K562 (cell line): ENCODE measurements around the gene OR2D2. TPM values are rescaled to one million over a fixed set of nuclear protein-coding genes. Genes with fewer than 3 reads are reported as not detected.
A peak's percentile ranks its signal among the peaks of the same experiment; 100 is the strongest.

ENCODE experiments used
- ARID2 ChIP-seq: fragments of 450-650 bp; IDR thresholded peaks from 2 replicates; pipeline ENCODE4 v1.6.1; 2017; ENCODE audit warnings: antibody characterized with exemption, mild to moderate bottlenecking
- CBX8 ChIP-seq: fragments of 200-600 bp; sonication (generic); IDR thresholded peaks from 2 replicates; pipeline ENCODE4 v1.6.1; 2012; ENCODE audit warnings: borderline replicate concordance, mixed run types, low read depth, mild to moderate bottlenecking, moderate library complexity, mixed read lengths, low read length, control low read depth, inconsistent platforms; ENCODE audit not compliant: poor library complexity, severe bottlenecking; ENCODE audit errors: extremely low read depth
- CLOCK ChIP-seq: fragments of 250-450 bp; sonication (Bioruptor Pico); IDR thresholded peaks from 2 replicates; pipeline ENCODE4 v1.4.0; 2020; ENCODE audit warnings: mild to moderate bottlenecking, moderate library complexity, borderline replicate concordance
- E2F3 ChIP-seq: fragments of 250-450 bp; sonication (Bioruptor Pico); IDR thresholded peaks from 2 replicates; pipeline ENCODE4 v1.4.0; 2020; ENCODE audit warnings: mild to moderate bottlenecking
- FOS ChIP-seq: IDR thresholded peaks from 3 replicates; pipeline ENCODE4 v1.6.1; 2011; ENCODE audit not compliant: insufficient read length; ENCODE audit errors: extremely low read depth
- FOXP4 ChIP-seq: sonication (generic); formaldehyde crosslinking; IDR thresholded peaks from 2 replicates; pipeline ENCODE4 v1.8.0; 2022; ENCODE audit warnings: mild to moderate bottlenecking, missing genetic modification reagents, borderline replicate concordance
- HDGF ChIP-seq: fragments of 450-650 bp; IDR thresholded peaks from 2 replicates; pipeline ENCODE4 v1.6.1; 2016
- ILF3 ChIP-seq: fragments of 450-650 bp; IDR thresholded peaks from 2 replicates; pipeline ENCODE4 v1.6.1; 2018; ENCODE audit warnings: antibody characterized with exemption, mild to moderate bottlenecking, moderate library complexity, borderline replicate concordance
- IRF2 ChIP-seq: sonication (generic); formaldehyde crosslinking; IDR thresholded peaks from 2 replicates; pipeline ENCODE4 v1.8.1; 2022; ENCODE audit warnings: mild to moderate bottlenecking, missing genetic modification reagents
- KLF13 ChIP-seq: fragments of 450-650 bp; IDR thresholded peaks from 2 replicates; pipeline ENCODE4 v1.6.1; 2016; ENCODE audit warnings: missing genetic modification characterization, low read depth, mild to moderate bottlenecking, missing compliant biosample characterization, moderate library complexity, borderline replicate concordance
- LARP7 ChIP-seq: fragments of 450-650 bp; IDR thresholded peaks from 2 replicates; pipeline ENCODE4 v1.6.1; 2016
- NR2F6 ChIP-seq: fragments of 450-650 bp; formaldehyde crosslinking; IDR thresholded peaks from 2 replicates; pipeline ENCODE4 v1.4.0; 2020; ENCODE audit warnings: mild to moderate bottlenecking
- PPARD ChIP-seq: fragments of 250-450 bp; sonication (Bioruptor Pico); IDR thresholded peaks from 2 replicates; pipeline ENCODE4 v1.8.0; 2022; ENCODE audit warnings: inconsistent platforms, mild to moderate bottlenecking, moderate library complexity
- RFX1 ChIP-seq: fragments of 450-650 bp; IDR thresholded peaks from 2 replicates; pipeline ENCODE4 v1.6.1; 2016; ENCODE audit warnings: mild to moderate bottlenecking, moderate library complexity
- RUNX1 ChIP-seq: sonication (generic); IDR thresholded peaks from 2 replicates; pipeline ENCODE4 v1.6.1; 2016; ENCODE audit warnings: antibody characterized with exemption, low read depth
- SMAD4 ChIP-seq: fragments of 250-450 bp; sonication (Bioruptor Pico); conservative IDR thresholded peaks from 2 replicates; pipeline ENCODE4 v1.8.0; 2021; ENCODE audit warnings: inconsistent platforms, mild to moderate bottlenecking, moderate library complexity
- SPI1 ChIP-seq: IDR thresholded peaks from 2 replicates; pipeline ENCODE4 v1.6.1; 2011; ENCODE audit warnings: low read depth, low read length, control low read depth, borderline replicate concordance
- STAT5B ChIP-seq: fragments of 250-450 bp; sonication (Bioruptor Pico); IDR thresholded peaks from 2 replicates; pipeline ENCODE4 v1.8.0; 2021; ENCODE audit warnings: mild to moderate bottlenecking, inconsistent platforms
- TAF7 ChIP-seq: fragments of 450-650 bp; IDR thresholded peaks from 2 replicates; pipeline ENCODE4 v1.6.1; 2016; ENCODE audit warnings: missing genetic modification characterization, missing compliant biosample characterization
- polyA plus RNA-seq, 8 experiments: library from polyadenylated mRNA; depleted of rRNA in 4 of 8; stranded (reverse) in 5 of 8; unstranded in 3 of 8; fragments of >200 nt; fragmentation: Nextera tagmentation in 2 of 8; fragmentation: Illumina TruSeq in 1 of 8; extraction: Ambion mirVana in 2 of 8; extraction: Trizol in 1 of 8; gene quantifications; 2 replicates each; pipeline versions ENCODE4 v1.2.1 to v1.2.3, GENCODE V29; 2011 to 2014; ENCODE audit warnings: inconsistent platforms in 1 of 8, missing spikeins in 1 of 8
- total RNA-seq, 7 experiments: library from RNA; depleted of rRNA in 6 of 7; stranded (reverse); fragments of >200 nt in 6 of 7; fragmentation: Illumina TruSeq in 2 of 7; extraction: Trizol in 2 of 7; gene quantifications; 2 replicates each; pipeline versions ENCODE4 v1.2.1 to v1.2.3, GENCODE V29; 2011 to 2021; ENCODE audit warnings: low replicate concordance in 1 of 7

The OR2D2 gene
- total and polyA plus RNA-seq, 9 of the 15 experiments (the other 6 are each of a cell fraction or from before 2014, with no cell fraction given) = 0.10 to 1.0 (median 0.57) TPM; not detected in 2

- no peak for TF ChIP-seq CLOCK (CRISPR knock-in tag)
- TF ChIP-seq SMAD4 (CRISPR knock-in tag) = 0 out of 2 replicates have a peak, but pooled peaks have one; percentile 20
- no peak for TF ChIP-seq IRF2 (CRISPR knock-in tag)
- TF ChIP-seq FOS = no peak
- TF ChIP-seq RFX1 = no peak
- TF ChIP-seq RUNX1 = no peak
- no peak for TF ChIP-seq TAF7 (tag)
- TF ChIP-seq ARID2 = peak; percentile 26; the same call in 1 of the 2 replicates
- TF ChIP-seq FOXP4 = no peak
- no peak for TF ChIP-seq KLF13 (tag)
- no peak for TF ChIP-seq SPI1
- no peak for TF ChIP-seq STAT5B
- TF ChIP-seq PPARD (CRISPR knock-in tag) = no peak
- TF ChIP-seq CBX8 = no peak
- TF ChIP-seq ILF3 = no peak
- no peak for TF ChIP-seq NR2F6 (CRISPR knock-in tag)
- TF ChIP-seq LARP7 = peak; percentile 48; the same call in 1 of the 2 replicates
- peak; percentile 55 for TF ChIP-seq HDGF
- no peak for TF ChIP-seq E2F3 (CRISPR knock-in tag)
These were observed 33.4 kb upstream of the OR2D2 start (continued) for GRCh38 chr11:6925636-6926207.
